ENCODE measurements around the gene ZC3H12C. TPM values are rescaled to one million over a fixed set of nuclear protein-coding genes. Genes with fewer than 3 reads are reported as not detected.

ZC3H12C gene
- total RNA-seq, 4 donors from 2014 or later, result 5.7 to 17.3 (median 11.4) TPM

DNA sequence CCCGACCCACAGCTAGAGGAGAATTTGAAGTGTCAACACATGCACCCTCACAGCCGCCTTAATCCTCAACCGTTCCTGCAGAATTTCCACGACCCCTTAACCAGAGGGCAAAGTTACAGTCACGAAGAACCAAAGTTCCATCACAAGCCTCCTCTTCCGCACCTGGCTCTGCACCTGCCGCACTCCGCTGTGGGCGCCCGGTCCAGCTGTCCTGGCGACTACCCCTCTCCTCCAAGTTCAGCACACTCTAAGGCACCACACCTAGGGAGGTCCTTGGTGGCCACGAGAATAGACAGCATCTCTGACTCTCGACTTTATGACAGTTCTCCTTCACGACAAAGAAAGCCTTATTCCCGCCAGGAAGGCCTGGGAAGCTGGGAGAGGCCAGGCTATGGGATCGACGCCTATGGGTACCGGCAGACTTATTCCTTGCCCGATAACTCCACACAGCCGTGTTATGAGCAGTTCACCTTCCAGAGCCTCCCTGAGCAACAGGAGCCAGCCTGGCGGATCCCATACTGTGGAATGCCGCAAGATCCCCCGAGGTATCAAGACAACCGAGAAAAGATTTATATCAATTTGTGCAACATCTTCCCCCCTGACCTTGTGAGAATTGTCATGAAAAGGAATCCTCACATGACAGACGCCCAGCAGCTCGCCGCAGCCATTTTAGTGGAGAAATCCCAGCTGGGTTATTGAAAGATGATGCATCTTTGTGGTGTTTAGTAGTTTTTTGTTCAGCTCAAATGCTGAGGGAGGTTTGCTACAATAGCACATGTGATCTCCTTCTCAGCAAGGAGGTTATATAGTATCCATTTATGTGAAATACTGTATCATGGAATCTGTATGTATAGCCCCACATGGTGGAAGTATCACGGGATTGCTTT is 72.1 kb downstream of the ZC3H12C start:
- H3K4me3 ChIP-seq, result no peak overlapping the region
- no peaks in the 10 kb centered on the region for H3K4me1 ChIP-seq
- no peaks in the 10 kb centered on the region for H3K27me3 ChIP-seq
- no peak for DNase-seq
- no peaks in the 10 kb centered on the region for H3K9me3 ChIP-seq
- no peak for TF ChIP-seq POLR2A (IDR thresholded peaks at IDR 0.05)
- TF ChIP-seq, protein P1, sequence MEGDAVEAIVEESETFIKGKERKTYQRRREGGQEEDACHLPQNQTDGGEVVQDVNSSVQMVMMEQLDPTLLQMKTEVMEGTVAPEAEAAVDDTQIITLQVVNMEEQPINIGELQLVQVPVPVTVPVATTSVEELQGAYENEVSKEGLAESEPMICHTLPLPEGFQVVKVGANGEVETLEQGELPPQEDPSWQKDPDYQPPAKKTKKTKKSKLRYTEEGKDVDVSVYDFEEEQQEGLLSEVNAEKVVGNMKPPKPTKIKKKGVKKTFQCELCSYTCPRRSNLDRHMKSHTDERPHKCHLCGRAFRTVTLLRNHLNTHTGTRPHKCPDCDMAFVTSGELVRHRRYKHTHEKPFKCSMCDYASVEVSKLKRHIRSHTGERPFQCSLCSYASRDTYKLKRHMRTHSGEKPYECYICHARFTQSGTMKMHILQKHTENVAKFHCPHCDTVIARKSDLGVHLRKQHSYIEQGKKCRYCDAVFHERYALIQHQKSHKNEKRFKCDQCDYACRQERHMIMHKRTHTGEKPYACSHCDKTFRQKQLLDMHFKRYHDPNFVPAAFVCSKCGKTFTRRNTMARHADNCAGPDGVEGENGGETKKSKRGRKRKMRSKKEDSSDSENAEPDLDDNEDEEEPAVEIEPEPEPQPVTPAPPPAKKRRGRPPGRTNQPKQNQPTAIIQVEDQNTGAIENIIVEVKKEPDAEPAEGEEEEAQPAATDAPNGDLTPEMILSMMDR (IDR thresholded peaks at IDR 0.05), result no peak
- no peak overlapping the region for H3K27ac ChIP-seq
- H3K36me3 ChIP-seq, result peaks cover 0 to 23% (median 0%) of the 10 kb centered on the region in 3 donors

DNA sequence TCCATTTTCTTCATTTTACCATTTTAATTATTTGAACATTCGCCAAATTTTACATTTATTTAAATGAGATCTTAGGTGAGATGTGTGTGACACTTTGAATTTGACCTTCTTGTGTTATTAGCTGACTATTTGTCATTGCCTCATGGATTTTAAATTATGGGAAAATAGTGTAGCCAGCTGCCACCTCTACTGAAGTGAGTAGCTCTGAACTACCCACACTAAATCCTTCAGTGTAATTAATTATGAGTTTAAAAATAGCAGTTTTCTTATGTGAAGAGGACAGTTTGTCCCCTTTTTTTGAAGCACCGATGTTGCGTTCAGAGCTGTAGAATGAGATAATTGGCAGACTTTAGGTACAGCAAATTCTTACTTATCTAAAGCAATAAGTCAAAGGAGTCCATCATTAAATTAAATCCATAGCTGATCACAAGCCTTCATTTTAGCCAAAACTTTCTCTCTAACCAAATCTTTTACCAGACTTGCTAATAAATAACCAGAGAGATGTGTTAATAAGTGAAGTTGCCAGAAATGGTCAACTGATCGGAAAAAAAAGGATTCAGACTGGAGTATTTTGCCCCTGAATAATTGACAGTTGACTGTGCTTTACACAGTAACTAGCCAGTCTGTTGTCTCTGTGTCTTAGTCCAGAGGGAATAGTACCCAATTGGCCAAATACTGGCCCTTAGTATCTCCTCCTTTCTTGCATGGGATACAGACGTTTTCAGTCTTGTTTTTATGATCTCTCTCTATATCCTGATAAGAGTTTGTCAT is 75.0 kb downstream of the ZC3H12C start:
- H3K36me3 ChIP-seq, result peaks cover 0 to 15% (median 0%) of the 10 kb centered on the region in 3 donors
- no peak overlapping the region for H3K4me3 ChIP-seq
- no peak for DNase-seq
- H3K9me3 ChIP-seq, result no peaks in the 10 kb centered on the region
- H3K4me1 ChIP-seq, result no peaks in the 10 kb centered on the region
- no peak overlapping the region for H3K27ac ChIP-seq
- TF ChIP-seq, protein P1 (IDR thresholded peaks at IDR 0.05), result no peak
- TF ChIP-seq POLR2A (IDR thresholded peaks at IDR 0.05), result no peak
- no peaks in the 10 kb centered on the region for H3K27me3 ChIP-seq

DNA sequence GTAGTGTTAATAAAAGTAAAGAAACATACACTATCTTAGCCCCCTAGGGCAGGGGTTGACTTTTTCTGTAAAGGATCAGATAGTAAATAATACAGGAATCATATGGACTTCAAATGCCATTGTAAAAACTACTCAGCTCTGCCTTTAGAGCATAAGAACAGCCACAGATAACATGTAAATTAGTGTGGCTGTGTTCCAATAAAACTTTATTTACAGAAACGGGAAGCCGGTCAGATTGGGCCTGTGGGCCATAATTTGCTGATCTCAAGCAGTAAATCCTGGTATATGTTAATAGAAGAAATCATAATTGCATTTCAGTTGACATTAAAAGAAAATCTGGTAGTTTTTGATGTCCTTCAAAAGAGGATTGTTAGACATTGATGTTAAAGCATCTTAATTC is 76.5 kb downstream of the ZC3H12C start:
- no peak overlapping the region for H3K27ac ChIP-seq
- H3K27me3 ChIP-seq, result no peaks in the 10 kb centered on the region
- H3K9me3 ChIP-seq, result no peaks in the 10 kb centered on the region
- no peak for TF ChIP-seq POLR2A (IDR thresholded peaks at IDR 0.05)
- TF ChIP-seq, protein P1 (IDR thresholded peaks at IDR 0.05), result no peak
- no peak overlapping the region for H3K4me3 ChIP-seq
- peaks cover 0 to 7% (median 0%) of the 10 kb centered on the region in 3 donors for H3K36me3 ChIP-seq
- no peak for DNase-seq
- no peaks in the 10 kb centered on the region for H3K4me1 ChIP-seq

DNA sequence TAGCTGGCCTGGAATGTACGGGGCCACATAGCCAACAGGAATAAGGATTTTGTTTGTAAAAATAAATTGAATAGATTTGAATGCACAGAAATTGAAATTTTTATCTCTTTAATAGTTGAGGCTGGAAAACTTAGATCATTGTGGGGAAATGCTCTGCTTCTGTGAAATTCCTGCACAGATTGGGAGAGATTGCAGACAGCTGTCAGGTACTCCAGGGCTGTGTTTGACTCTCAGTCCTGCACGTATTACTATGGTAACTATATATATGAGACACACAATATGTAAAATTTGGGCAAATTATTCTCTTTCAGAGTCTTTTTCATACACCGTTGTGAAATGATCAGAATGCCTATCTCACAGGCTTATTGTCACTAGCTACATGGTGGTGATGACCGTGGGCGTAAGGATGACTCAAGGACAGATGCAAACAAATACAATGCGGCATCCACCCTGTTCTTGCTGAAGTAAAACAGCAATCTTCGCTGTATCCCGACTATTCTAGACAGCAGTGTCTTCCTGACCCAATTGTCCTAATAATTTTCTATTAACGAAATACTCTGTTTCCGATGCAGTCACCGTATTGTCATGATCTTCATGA is 79.4 kb downstream of the ZC3H12C start:
- TF ChIP-seq POLR2A (IDR thresholded peaks at IDR 0.05), result no peak
- TF ChIP-seq, protein P1 (IDR thresholded peaks at IDR 0.05), result no peak

DNA sequence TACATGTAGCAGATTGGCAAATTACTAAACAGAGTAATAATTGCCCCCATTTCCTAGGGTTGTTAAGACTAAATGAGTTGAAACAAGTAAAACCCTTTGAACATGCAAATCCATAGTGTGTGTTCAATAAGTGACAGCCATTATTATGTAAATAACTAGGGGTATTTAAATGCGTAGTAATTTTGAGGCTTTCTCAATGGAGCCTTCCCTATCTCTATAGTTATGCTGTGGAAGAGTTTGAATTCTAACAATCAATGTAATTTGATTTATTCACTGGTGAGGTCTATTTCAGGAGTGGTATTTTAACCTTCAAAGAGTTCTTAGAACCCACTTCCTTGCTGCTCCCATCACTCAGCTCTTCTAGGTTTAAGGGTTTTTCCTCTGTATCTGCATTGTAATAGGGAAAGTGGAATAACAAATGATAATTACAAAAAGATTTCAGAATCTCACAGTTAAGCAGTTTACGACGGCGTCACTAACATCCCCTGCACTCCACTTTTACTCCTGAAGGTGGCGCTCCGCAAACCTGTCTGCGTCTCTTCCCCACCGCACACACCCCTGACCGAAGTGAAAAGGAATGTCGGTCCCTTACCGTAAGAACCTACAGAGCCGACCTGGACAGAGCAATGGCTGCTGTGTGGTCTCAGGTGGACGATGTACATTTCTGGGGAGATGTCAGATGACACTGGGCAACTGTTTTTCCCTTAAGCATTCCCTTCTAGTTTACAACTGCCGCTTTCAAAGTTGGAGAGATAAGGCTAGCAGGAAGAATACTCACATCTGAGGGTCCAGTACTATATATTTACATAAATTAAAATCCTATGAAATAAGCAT is 80.8 kb downstream of the ZC3H12C start:
- TF ChIP-seq, protein P1 (IDR thresholded peaks at IDR 0.05), result peak; percentile 35 to 67 (median 56)
- no peak for TF ChIP-seq POLR2A (IDR thresholded peaks at IDR 0.05)
- Histone ChIP-seq H3K4me3 (no peak overlapping the region), H3K36me3 (no peaks in the 10 kb centered on the region), H3K27ac (no peak overlapping the region), H3K4me1 (no peaks in the 10 kb centered on the region), H3K9me3 (no peaks in the 10 kb centered on the region), H3K27me3 (no peaks in the 10 kb centered on the region)
- DNase-seq, result peak; percentile 40 to 82 (median 63)

More for the DNA sequence above, 79.4 kb downstream of the ZC3H12C start:
- DNase-seq, result no peak
- no peaks in the 10 kb centered on the region for H3K27me3 ChIP-seq
- H3K4me3 ChIP-seq, result no peak overlapping the region
- H3K4me1 ChIP-seq, result no peaks in the 10 kb centered on the region
- no peaks in the 10 kb centered on the region for H3K36me3 ChIP-seq
- H3K9me3 ChIP-seq, result no peaks in the 10 kb centered on the region
- H3K27ac ChIP-seq, result no peak overlapping the region

All from Peyer's patch (tissue), 4 donors.